ENCODE results near the gene SHC1.

Gene SHC1

GRCh38 chr1:155009221-155009711 is 38.7 kb upstream of the SHC1 start:
- in situ Hi-C loops (cut with HindIII; ENCODE audit: low sequenced_read_pairs): no loop called here

- in situ Hi-C loops (cut with HindIII; ENCODE audit: low sequenced_read_pairs): no loop called here
Measured at GRCh38 chr1:155008015-155008941, 37.7 kb upstream of the SHC1 start.

- in situ Hi-C loops (cut with HindIII; ENCODE audit: low sequenced_read_pairs): no loop called here
Measured at GRCh38 chr1:155007251-155007828, 36.8 kb upstream of the SHC1 start.

GRCh38 chr1:155006601-155007101 is 36.1 kb upstream of the SHC1 start:
- in situ Hi-C loops (cut with HindIII; ENCODE audit: low sequenced_read_pairs): no loop called here

- in situ Hi-C loops (cut with HindIII; ENCODE audit: low sequenced_read_pairs): no loop called here
Measured at GRCh38 chr1:155005076-155006011, 34.8 kb upstream of the SHC1 start.

GRCh38 chr1:155004352-155005075 is 34.0 kb upstream of the SHC1 start:
- in situ Hi-C loops (cut with HindIII; ENCODE audit: low sequenced_read_pairs): no loop called here

GRCh38 chr1:155003766-155004351 is 33.3 kb upstream of the SHC1 start:
- in situ Hi-C loops (cut with HindIII; ENCODE audit: low sequenced_read_pairs): no loop called here

- in situ Hi-C loops (cut with HindIII; ENCODE audit: low sequenced_read_pairs): no loop called here
Measured at GRCh38 chr1:155003227-155003765, 32.7 kb upstream of the SHC1 start.

- in situ Hi-C loops (cut with HindIII; ENCODE audit: low sequenced_read_pairs): no loop called here
Measured at GRCh38 chr1:155002464-155003226, 32.1 kb upstream of the SHC1 start, which contains the start of gene ZBTB7B. Gene ZBTB7B, plus strand, starts transcription at chr1:155002802. Its CDS starts 11,859 bp downstream, at chr1:155014661.

GRCh38 chr1:155001675-155002463 is 31.3 kb upstream of the SHC1 start:
- in situ Hi-C loops (cut with HindIII; ENCODE audit: low sequenced_read_pairs): no loop called here

GRCh38 chr1:155001425-155001674 is 30.8 kb upstream of the SHC1 start:
- in situ Hi-C loops (cut with HindIII; ENCODE audit: low sequenced_read_pairs): no loop called here

- in situ Hi-C loops (cut with HindIII; ENCODE audit: low sequenced_read_pairs): no loop called here
Measured at GRCh38 chr1:155000726-155001424, 30.3 kb upstream of the SHC1 start.

GRCh38 chr1:155000411-155000725 is 29.8 kb upstream of the SHC1 start:
- in situ Hi-C loops (cut with HindIII; ENCODE audit: low sequenced_read_pairs): no loop called here

GRCh38 chr1:154999571-155000410 is 29.2 kb upstream of the SHC1 start:
- in situ Hi-C loops (cut with HindIII; ENCODE audit: low sequenced_read_pairs): no loop called here

- in situ Hi-C loops (cut with HindIII; ENCODE audit: low sequenced_read_pairs): no loop called here
Measured at GRCh38 chr1:154998818-154999570, 28.4 kb upstream of the SHC1 start.

- in situ Hi-C loops (cut with HindIII; ENCODE audit: low sequenced_read_pairs): no loop called here
Measured at GRCh38 chr1:154998201-154998780, 27.7 kb upstream of the SHC1 start.

Measured in DLD1 (cell line).